SK-N-SH (cell line): ENCODE results near the gene FRMD3.

Experiments used
- CTCF ChIP-seq: fragments of 200-600 bp; sonication (generic); IDR thresholded peaks from 2 replicates; pipeline ENCODE4 v1.6.1; 2017; ENCODE audit warnings: antibody characterized with exemption, mild to moderate bottlenecking, moderate library complexity
- EZH2phosphoT487 ChIP-seq: fragments of 200-600 bp; sonication (generic); IDR thresholded peaks from 2 replicates; pipeline ENCODE4 v1.6.1; 2017; ENCODE audit warnings: low read depth, mixed run types, mild to moderate bottlenecking, antibody characterized with exemption, moderate library complexity, borderline replicate concordance
- FOXJ3 ChIP-seq: sonication (generic); formaldehyde crosslinking; IDR thresholded peaks from 2 replicates; pipeline ENCODE4 v1.5.1; 2020; ENCODE audit warnings: mild to moderate bottlenecking, missing genetic modification reagents
- MAX ChIP-seq: IDR thresholded peaks from 2 replicates; pipeline ENCODE4 v1.4.0; 2012; ENCODE audit warnings: low read depth
- PBX3 ChIP-seq: IDR thresholded peaks from 2 replicates; pipeline ENCODE4; 2012
- RXRA ChIP-seq: IDR thresholded peaks from 2 replicates; pipeline ENCODE4 v1.4.0; 2012; ENCODE audit warnings: low read depth, mild to moderate bottlenecking, borderline replicate concordance
- TAF1 ChIP-seq: IDR thresholded peaks from 2 replicates; pipeline ENCODE4 v1.6.1; 2012; ENCODE audit warnings: low read depth, mild to moderate bottlenecking, low read length, moderate library complexity, borderline replicate concordance
- TEAD4 ChIP-seq: IDR thresholded peaks from 2 replicates; pipeline ENCODE4 v1.4.0; 2012; ENCODE audit warnings: mild to moderate bottlenecking, borderline replicate concordance; ENCODE audit not compliant: insufficient read depth

GRCh38 chr9:83259558-83259957 lies 278.6 kb downstream of the FRMD3 start:
- no peak for TF ChIP-seq EZH2phosphoT487
- no peak for TF ChIP-seq TEAD4
- no peak for TF ChIP-seq CTCF
- TF ChIP-seq FOXJ3 (CRISPR knock-in tag): no peak
- TF ChIP-seq TAF1: no peak
- TF ChIP-seq PBX3: no peak
- TF ChIP-seq MAX: no peak
- no peak for TF ChIP-seq RXRA
